ENCODE data around the gene CDK18. TPM values are rescaled to one million over a fixed set of nuclear protein-coding genes. Genes with fewer than 3 reads are reported as not detected.

The CDK18 gene
- total RNA-seq, 1 donor, result 0.27 TPM

DNA sequence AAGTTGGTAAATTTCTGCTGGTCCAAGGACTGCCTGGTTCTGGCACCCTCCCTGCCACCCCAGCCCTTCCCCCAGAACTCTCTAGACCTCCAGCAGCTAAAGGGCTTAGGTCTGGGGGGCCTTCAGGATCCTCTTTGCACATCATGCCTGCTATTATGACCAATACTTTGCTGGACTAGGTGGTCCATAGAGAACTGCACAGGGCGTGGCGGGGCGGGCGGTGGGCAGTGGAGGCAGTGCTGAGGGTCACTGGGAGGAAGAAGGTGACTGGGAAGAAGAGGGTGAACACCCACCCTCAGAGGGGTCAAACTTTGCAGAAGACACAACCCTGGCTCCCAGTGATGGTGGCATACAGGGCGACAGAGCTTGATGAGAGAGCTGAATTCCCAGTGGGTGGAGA is 18.2 kb downstream of the CDK18 start:
- no peak overlapping the region for H3K4me3 ChIP-seq (ENCODE audit: low read depth, low read length)
- no peak for DNase-seq (ENCODE audit: low read depth)
- TF ChIP-seq, protein P1, sequence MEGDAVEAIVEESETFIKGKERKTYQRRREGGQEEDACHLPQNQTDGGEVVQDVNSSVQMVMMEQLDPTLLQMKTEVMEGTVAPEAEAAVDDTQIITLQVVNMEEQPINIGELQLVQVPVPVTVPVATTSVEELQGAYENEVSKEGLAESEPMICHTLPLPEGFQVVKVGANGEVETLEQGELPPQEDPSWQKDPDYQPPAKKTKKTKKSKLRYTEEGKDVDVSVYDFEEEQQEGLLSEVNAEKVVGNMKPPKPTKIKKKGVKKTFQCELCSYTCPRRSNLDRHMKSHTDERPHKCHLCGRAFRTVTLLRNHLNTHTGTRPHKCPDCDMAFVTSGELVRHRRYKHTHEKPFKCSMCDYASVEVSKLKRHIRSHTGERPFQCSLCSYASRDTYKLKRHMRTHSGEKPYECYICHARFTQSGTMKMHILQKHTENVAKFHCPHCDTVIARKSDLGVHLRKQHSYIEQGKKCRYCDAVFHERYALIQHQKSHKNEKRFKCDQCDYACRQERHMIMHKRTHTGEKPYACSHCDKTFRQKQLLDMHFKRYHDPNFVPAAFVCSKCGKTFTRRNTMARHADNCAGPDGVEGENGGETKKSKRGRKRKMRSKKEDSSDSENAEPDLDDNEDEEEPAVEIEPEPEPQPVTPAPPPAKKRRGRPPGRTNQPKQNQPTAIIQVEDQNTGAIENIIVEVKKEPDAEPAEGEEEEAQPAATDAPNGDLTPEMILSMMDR (IDR thresholded peaks at IDR 0.05; ENCODE audit: insufficient read depth, low read length), result no peak

DNA sequence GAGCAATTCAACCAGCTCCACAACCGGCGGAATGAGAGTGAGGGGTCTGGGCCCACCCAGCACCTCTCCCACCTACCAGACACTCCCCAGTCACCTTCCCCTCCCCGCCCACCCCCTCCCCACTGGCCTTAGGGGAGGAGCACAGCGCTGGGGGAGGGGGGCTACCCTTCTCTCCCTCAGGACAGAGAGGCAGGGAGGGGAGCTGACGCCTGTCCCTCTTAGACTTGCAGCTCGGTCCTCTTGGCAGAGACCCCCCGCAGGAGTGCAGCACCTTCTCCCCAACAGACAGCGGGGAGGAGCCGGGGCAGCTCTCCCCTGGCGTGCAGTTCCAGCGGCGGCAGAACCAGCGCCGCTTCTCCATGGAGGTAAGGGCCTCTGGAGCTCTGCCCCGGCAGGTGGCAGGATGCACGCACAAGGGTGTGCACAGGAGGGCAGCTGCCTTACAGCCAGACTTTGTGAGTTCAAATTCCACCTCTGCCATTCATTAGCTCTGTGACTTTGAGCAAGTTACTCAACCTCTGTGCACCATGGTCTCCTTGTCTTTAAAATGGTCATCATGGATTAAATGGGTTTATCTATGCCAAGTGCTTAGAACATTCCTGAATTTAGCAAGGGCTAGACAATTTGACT is 18.9 kb downstream of the CDK18 start:
- TF ChIP-seq, protein P1 (IDR thresholded peaks at IDR 0.05; ENCODE audit: insufficient read depth, low read length), result no peak
- no peak overlapping the region for H3K4me3 ChIP-seq (ENCODE audit: low read depth, low read length)

DNA sequence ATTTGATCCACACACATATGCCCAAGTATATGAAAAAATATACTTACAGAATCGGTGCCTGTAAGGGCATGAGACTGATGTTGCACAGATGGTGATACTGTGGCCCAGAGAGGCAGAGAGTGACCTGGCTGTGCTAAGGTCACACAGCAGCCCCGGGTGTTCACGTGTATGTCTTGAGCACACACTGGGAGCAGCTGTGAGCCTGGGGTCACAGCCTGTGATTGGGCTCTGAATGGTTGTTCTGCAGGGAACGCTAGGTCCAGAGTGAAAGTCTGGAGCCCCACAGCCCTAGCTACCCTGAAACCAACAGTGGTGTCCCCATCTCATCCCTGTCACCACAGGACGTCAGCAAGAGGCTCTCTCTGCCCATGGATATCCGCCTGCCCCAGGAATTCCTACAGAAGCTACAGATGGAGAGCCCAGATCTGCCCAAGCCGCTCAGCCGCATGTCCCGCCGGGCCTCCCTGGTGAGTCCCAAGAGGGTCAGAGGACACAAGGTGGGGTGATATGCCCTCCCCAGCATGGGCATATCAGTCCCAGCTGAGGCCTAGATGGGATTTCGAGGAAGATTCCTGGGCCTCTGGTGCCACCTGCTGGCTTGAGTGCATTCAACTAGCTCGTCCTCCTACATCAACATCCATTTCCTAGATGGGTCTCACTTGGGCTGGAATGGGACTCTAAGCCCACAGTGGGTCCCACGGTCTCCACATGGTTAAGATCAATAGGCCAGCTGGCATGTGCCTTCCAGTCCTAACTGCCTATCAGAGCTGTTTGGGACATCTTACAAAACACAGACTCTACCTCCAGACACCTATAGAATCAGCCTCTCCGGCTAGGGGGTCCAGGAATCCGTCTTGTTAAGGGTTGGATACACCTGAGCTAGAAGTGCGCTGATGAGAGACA is 19.7 kb downstream of the CDK18 start:
- TF ChIP-seq, protein P1 (IDR thresholded peaks at IDR 0.05; ENCODE audit: insufficient read depth, low read length), result peak; percentile 79
- DNase-seq (ENCODE audit: low read depth), result peak; percentile 76
- no peak overlapping the region for H3K4me3 ChIP-seq (ENCODE audit: low read depth, low read length)

More for the DNA sequence above, 18.9 kb downstream of the CDK18 start:
- DNase-seq (ENCODE audit: low read depth), result no peak

DNA sequence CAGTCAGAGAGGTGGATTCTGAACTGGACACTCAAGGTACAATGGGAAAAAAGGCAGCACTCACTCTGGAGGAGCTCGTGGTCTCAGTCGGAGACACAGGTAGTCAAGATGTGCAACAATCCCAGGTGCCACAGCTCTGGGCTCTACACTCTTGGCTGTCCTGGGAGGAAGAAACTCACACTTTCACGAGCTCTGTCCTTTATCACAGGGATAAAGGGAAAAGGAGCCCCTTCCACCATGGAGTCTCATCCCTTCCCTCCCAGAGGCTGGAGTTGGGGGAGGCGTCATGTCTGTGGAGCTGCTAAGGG is 20.3 kb downstream of the CDK18 start:
- DNase-seq (ENCODE audit: low read depth), result no peak
- TF ChIP-seq, protein P1 (IDR thresholded peaks at IDR 0.05; ENCODE audit: insufficient read depth, low read length), result no peak
- H3K4me3 ChIP-seq (ENCODE audit: low read depth, low read length), result no peak overlapping the region

DNA sequence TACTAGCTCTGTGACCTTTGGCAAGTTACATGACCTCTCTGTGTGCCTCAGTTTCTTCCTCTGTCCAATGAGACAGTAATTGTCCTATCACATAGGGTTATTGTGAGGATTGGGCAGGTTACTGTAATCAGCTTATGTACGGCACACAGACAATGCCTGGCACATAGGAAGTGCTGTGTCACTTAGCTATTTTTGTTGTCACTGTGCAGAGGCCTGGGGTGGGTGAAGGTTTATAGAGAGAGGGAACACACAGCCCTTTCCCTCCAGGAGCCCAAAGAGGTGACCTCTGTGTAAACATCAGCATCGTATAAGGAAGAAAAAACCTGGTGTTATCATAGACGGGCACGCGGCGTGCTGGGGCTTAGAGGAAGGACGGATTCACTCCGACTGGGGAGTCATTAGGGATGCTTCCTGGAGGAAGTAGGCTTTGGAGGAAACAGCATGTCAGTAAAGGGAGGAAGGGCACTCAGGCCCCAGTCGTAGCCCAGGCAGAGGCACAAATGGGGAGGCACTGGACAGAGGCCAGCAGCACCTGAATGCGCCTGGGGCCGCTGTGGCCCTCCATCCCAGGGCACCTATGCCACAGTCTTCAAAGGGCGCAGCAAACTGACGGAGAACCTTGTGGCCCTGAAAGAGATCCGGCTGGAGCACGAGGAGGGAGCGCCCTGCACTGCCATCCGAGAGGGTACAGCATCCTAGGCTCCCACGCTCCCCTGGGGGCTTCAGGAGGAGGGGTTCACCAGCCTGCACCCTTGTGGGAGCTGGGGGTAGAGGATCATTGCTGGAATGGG is 21.2 kb downstream of the CDK18 start:
- no peak overlapping the region for H3K4me3 ChIP-seq (ENCODE audit: low read depth, low read length)
- no peak for DNase-seq (ENCODE audit: low read depth)
- TF ChIP-seq, protein P1 (IDR thresholded peaks at IDR 0.05; ENCODE audit: insufficient read depth, low read length), result no peak

DNA sequence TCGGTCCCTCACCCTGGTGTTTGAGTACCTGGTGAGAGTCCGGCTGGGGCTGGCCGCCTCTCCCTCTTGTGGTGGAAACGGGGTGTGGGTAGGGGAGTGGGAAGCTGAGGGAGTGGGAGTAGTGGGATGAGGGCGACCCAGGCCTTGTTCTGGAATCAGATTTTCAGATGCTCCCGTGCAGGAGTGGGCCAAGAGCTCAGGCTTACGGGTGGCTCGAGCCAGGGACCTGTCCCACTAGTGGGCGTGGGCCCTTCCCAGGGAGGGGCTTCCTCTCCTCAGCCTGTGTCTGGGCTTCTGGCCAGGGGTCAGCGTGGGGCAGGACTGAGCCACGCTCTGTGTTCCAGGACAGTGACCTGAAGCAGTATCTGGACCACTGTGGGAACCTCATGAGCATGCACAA is 22.0 kb downstream of the CDK18 start:
- DNase-seq (ENCODE audit: low read depth), result no peak
- no peak overlapping the region for H3K4me3 ChIP-seq (ENCODE audit: low read depth, low read length)
- TF ChIP-seq, protein P1 (IDR thresholded peaks at IDR 0.05; ENCODE audit: insufficient read depth, low read length), result no peak

Measured in fibroblast of the aortic adventitia (primary cell).